Activated CD8-positive, alpha-beta T cell treated with anti-CD3 and anti-CD28 coated beads for 36 hours (primary cell): ENCODE measurements around the gene RNLS. TPM values are rescaled to one million over a fixed set of nuclear protein-coding genes. Genes with fewer than 3 reads are reported as not detected.

ENCODE experiments used
- ATAC-seq: fragments of 200-7000 bp; cut with Tn5 transposase; one replicate; pipeline ENCODE4 v1.10.0; 2021; ENCODE audit warnings: mild to moderate bottlenecking, moderate library complexity
- CTCF ChIA-PET: fragments of 350-600 bp; sonication (Branson Sonifier 250); formaldehyde crosslinking; loops from one replicate; lab custom pipeline; 2021; ENCODE audit warnings: antibody characterized with exemption; lab: Charles Lee
- POLR2A ChIA-PET: fragments of 350-600 bp; sonication (Branson Sonifier 250); formaldehyde crosslinking; loops from one replicate; lab custom pipeline; 2021; ENCODE audit warnings: antibody characterized with exemption; lab: Charles Lee
- DNase-seq: peaks from one replicate; pipeline ENCODE4 v3.0.0-alpha.2; 2020
- H3K27ac Mint-ChIP-seq: one replicate; pipeline ENCODE4 v1.8.0; 2021; ENCODE audit warnings: mild to moderate bottlenecking, mixed read lengths
- H3K27me3 Mint-ChIP-seq: one replicate; pipeline ENCODE4 v1.8.0; 2021; ENCODE audit warnings: mixed read lengths
- H3K36me3 Mint-ChIP-seq: one replicate; pipeline ENCODE4 v1.8.0; 2021; ENCODE audit warnings: low read depth, mixed read lengths
- H3K4me1 Mint-ChIP-seq: one replicate; pipeline ENCODE4 v1.8.0; 2021; ENCODE audit warnings: low read depth, mixed read lengths
- H3K4me3 Mint-ChIP-seq: one replicate; pipeline ENCODE4 v1.8.0; 2021; ENCODE audit warnings: mild to moderate bottlenecking, moderate library complexity, mixed read lengths
- H3K9me3 Mint-ChIP-seq: one replicate; pipeline ENCODE4 v1.8.0; 2021; ENCODE audit warnings: mixed read lengths
- CTCF ChIP-seq: fragments of 200-600 bp; IDR thresholded peaks from one replicate; pipeline ENCODE4 v1.8.0; 2022; ENCODE audit warnings: antibody characterized with exemption, mild to moderate bottlenecking
- intact Hi-C: fragments of 100-400 bp; cut with micrococcal nuclease; formaldehyde crosslinking; loops from one replicate; pipeline ENCODE4 v1.10.0; 2022
- total RNA-seq, 2 experiments: library from RNA; stranded (reverse); gene quantifications; one replicate each; pipeline ENCODE4 v1.2.3, GENCODE V29; 2021

The RNLS gene
- total RNA-seq, 2 experiments from 2014 or later: 4.5 TPM

GRCh38 chr10:88243836-88244730 lies 339.0 kb downstream of the RNLS start:
- H3K9me3 Mint-ChIP-seq: no peaks in the 10 kb centered on the region

GRCh38 chr10:88243202-88243744 lies 339.8 kb downstream of the RNLS start:
- Mint-ChIP-seq H3K36me3 (no peaks in the 10 kb centered on the region), H3K4me3 (no peak overlapping the region), H3K4me1 (peaks cover 10% of the 10 kb centered on the region), H3K9me3 (no peaks in the 10 kb centered on the region), H3K27me3 (no peaks in the 10 kb centered on the region), H3K27ac (no peak overlapping the region)
- intact Hi-C loops: no loop called here
- ATAC-seq (no peak), DNase-seq (no peak)
- TF ChIP-seq CTCF: no peak
- CTCF ChIA-PET: interaction anchor here (2.2 kb wide), 1 partner anchor 310 kb away, joined by 5 read pairs; no protein-coding TSS in a partner anchor
- POLR2A ChIA-PET: no interaction called here

More at GRCh38 chr10:88243836-88244730, 339.0 kb downstream of the RNLS start:
- Mint-ChIP-seq H3K27ac (no peak overlapping the region), H3K27me3 (no peaks in the 10 kb centered on the region), H3K36me3 (no peaks in the 10 kb centered on the region), H3K4me1 (peaks cover 10% of the 10 kb centered on the region), H3K4me3 (no peak overlapping the region)
- TF ChIP-seq CTCF: no peak
- POLR2A ChIA-PET: no interaction called here
- ATAC-seq (no peak), DNase-seq (no peak)
- intact Hi-C loops: no loop called here
- CTCF ChIA-PET: interaction anchor here (2.2 kb wide), 1 partner anchor 309 kb away, joined by 5 read pairs; no protein-coding TSS in a partner anchor

- no peak for TF ChIP-seq CTCF
- Mint-ChIP-seq H3K4me1 (peaks cover 10% of the 10 kb centered on the region), H3K9me3 (no peaks in the 10 kb centered on the region), H3K4me3 (no peak overlapping the region), H3K27ac (no peak overlapping the region), H3K27me3 (no peaks in the 10 kb centered on the region), H3K36me3 (no peaks in the 10 kb centered on the region)
- ChIA-PET POLR2A (interaction anchor here (0.9 kb wide), 1 partner anchor 149 kb away, joined by 3 read pairs; no protein-coding TSS in a partner anchor), CTCF (no interaction called here)
- intact Hi-C loops: no loop called here
- no peak for DNase-seq
- ATAC-seq: no peak
Observed at GRCh38 chr10:88241501-88241900, 341.6 kb downstream of the RNLS start.

- TF ChIP-seq CTCF: no peak
- POLR2A ChIA-PET: no interaction called here
- peaks cover 4% of the 10 kb centered on the region for H3K4me1 Mint-ChIP-seq
- H3K36me3 Mint-ChIP-seq: no peaks in the 10 kb centered on the region
- no peak overlapping the region for H3K4me3 Mint-ChIP-seq
- no peak overlapping the region for H3K27ac Mint-ChIP-seq
- ATAC-seq (no peak), DNase-seq (no peak)
- CTCF ChIA-PET: interaction anchor here (1.2 kb wide), 1 partner anchor 151 kb away, joined by 3 read pairs; no protein-coding TSS in a partner anchor
- H3K27me3 Mint-ChIP-seq: no peaks in the 10 kb centered on the region
- H3K9me3 Mint-ChIP-seq: no peaks in the 10 kb centered on the region
- intact Hi-C loops: no loop called here
Observed at GRCh38 chr10:88239212-88239611, 343.9 kb downstream of the RNLS start.

GRCh38 chr10:88238615-88238914 lies 344.6 kb downstream of the RNLS start:
- Mint-ChIP-seq H3K4me1 (peaks cover 4% of the 10 kb centered on the region), H3K4me3 (no peak overlapping the region), H3K27ac (no peak overlapping the region), H3K27me3 (no peaks in the 10 kb centered on the region), H3K36me3 (no peaks in the 10 kb centered on the region), H3K9me3 (no peaks in the 10 kb centered on the region)
- POLR2A ChIA-PET: no interaction called here
- ATAC-seq (no peak), DNase-seq (no peak)
- CTCF ChIA-PET: no interaction called here
- intact Hi-C loops: no loop called here
- no peak for TF ChIP-seq CTCF
